Testis (tissue), 5 donors: Measurements from ENCODE around the gene GCM1. TPM values are rescaled to one million over a fixed set of nuclear protein-coding genes. Genes with fewer than 3 reads are reported as not detected.

ENCODE experiments used
- DNase-seq: peaks from one replicate; pipeline ENCODE4 v3.0.0-alpha.2; 2019
- H3K27ac ChIP-seq, 2 donors: fragments of 200-600 bp; sonication (generic); one replicate each; pipeline ENCODE4 v1.5.1; 2019
- H3K27me3 ChIP-seq: fragments of 200-600 bp; sonication (generic); one replicate; pipeline ENCODE4 v1.5.1; 2019
- H3K36me3 ChIP-seq: fragments of 200-600 bp; sonication (generic); one replicate; pipeline ENCODE4 v1.5.1; 2017; ENCODE audit warnings: low read depth; ENCODE audit errors: missing control alignments
- H3K4me1 ChIP-seq: fragments of 200-600 bp; sonication (generic); one replicate; pipeline ENCODE4 v1.5.1; 2019
- H3K4me3 ChIP-seq, 2 donors: fragments of 200-600 bp; sonication (generic); one replicate each; pipeline ENCODE4 v1.5.1; 2017 to 2019
- H3K9me3 ChIP-seq: fragments of 200-600 bp; sonication (generic); one replicate; pipeline ENCODE4 v1.5.1; 2017
- CTCF ChIP-seq, 3 experiments: fragments of 450-650 bp in 2 of 3; fragments of 200-600 bp in 1 of 3; sonication (generic) in 1 of 3; IDR thresholded peaks; one replicate each; pipeline ENCODE4 v1.5.1; 2016 to 2019; ENCODE audit warnings: antibody characterized with exemption in 3 of 3, mild to moderate bottlenecking in 2 of 3, moderate library complexity in 1 of 3
- POLR2A ChIP-seq: fragments of 450-650 bp; IDR thresholded peaks from one replicate; pipeline ENCODE4 v1.6.1; 2017; ENCODE audit warnings: antibody characterized with exemption, mild to moderate bottlenecking, moderate library complexity
- WGBS, 2 donors: methylation state at CpG; one replicate each; pipeline ENCODE4 v1.1.5; 2018; 5-methylcytosine and 5-hydroxymethylcytosine counted together
- intact Hi-C: fragments of 100-400 bp; cut with DNase I; formaldehyde crosslinking; loops from one replicate; pipeline ENCODE4 v1.15.1; 2023; ENCODE audit warnings: low total_unique reads
- long read RNA-seq, 2 donors: transcript quantifications; one replicate each; lab custom pipeline, GENCODE V29; 2026
- polyA plus RNA-seq: library from polyadenylated mRNA; stranded (reverse); fragments of 350-450 nt; fragmentation: Illumina TruSeq; extraction: RNeasy Lipid Tissue Mini Kit (QIAGEN cat#74804); gene quantifications from one replicate; pipeline ENCODE4 v1.2.3, GENCODE V29; 2014; ENCODE audit warnings: low read depth, low replicate concordance; ENCODE audit not compliant: insufficient read depth
- total RNA-seq, 2 donors: library from RNA; depleted of rRNA; stranded (reverse); fragments of >200 nt; gene quantifications; one replicate each; pipeline ENCODE4 v1.2.3, GENCODE V29; 2016

The GCM1 gene
- total RNA-seq (under 1 TPM; 0.47 to 0.68 TPM), polyA plus RNA-seq (0.90 TPM)
- long read RNA-seq, donor 1 = 0 reads
- long read RNA-seq, donor 2 = 0 reads

- H3K27me3 ChIP-seq = no peaks in the 10 kb centered on the region
- no peaks in the 10 kb centered on the region for H3K9me3 ChIP-seq
- no peaks in the 10 kb centered on the region for H3K36me3 ChIP-seq
- 70 to 85% methylated on average over 5 of the region's 5 CpGs for WGBS, 2 donors
- H3K27ac ChIP-seq = no peak within 1 kb of the TSS
- TF ChIP-seq POLR2A (no peak), CTCF (IDR thresholded peaks at IDR 0.05) (no peak)
- no peak within 1 kb of the TSS for H3K4me3 ChIP-seq
- intact Hi-C loops = no loop called here
- DNase-seq = no peak
- no peaks in the 10 kb centered on the region for H3K4me1 ChIP-seq
These were observed at the start of gene GCM1 for GRCh38 chr6:53148684-53149083. TSS of gene GCM1 (minus strand) at chr6:53148841. CDS start at chr6:53145632, 3,209 bp downstream.

GRCh38 chr6:53197553-53197952 lies 48.9 kb upstream of the GCM1 start:
- Histone ChIP-seq H3K36me3 (no peaks in the 10 kb centered on the region), H3K4me1 (peaks cover 24% of the 10 kb centered on the region), H3K27ac (no peak overlapping the region), H3K4me3 (no peak overlapping the region), H3K9me3 (no peaks in the 10 kb centered on the region), H3K27me3 (no peaks in the 10 kb centered on the region)
- WGBS, 2 donors = 93 to 94% methylated on average over 3 of the region's 3 CpGs
- no peak for TF ChIP-seq CTCF (IDR thresholded peaks at IDR 0.05)
- TF ChIP-seq POLR2A = no peak
- intact Hi-C loops = no loop called here
- DNase-seq = no peak

- no peaks in the 10 kb centered on the region for H3K9me3 ChIP-seq
- DNase-seq = no peak
- H3K27me3 ChIP-seq = no peaks in the 10 kb centered on the region
- H3K36me3 ChIP-seq = no peaks in the 10 kb centered on the region
- intact Hi-C loops = no loop called here
- H3K27ac ChIP-seq = no peak overlapping the region
- 66 to 68% methylated on average over 4 of the region's 4 CpGs for WGBS, 2 donors
- H3K4me1 ChIP-seq = peaks cover 25% of the 10 kb centered on the region
- no peak for TF ChIP-seq POLR2A
- TF ChIP-seq CTCF (IDR thresholded peaks at IDR 0.05) = no peak
- H3K4me3 ChIP-seq = no peak overlapping the region
These were observed 46.4 kb upstream of the GCM1 start for GRCh38 chr6:53195048-53195447.

GRCh38 chr6:53192682-53193188 lies 44.1 kb upstream of the GCM1 start:
- Histone ChIP-seq H3K36me3 (no peaks in the 10 kb centered on the region), H3K4me3 (no peak overlapping the region), H3K9me3 (no peaks in the 10 kb centered on the region), H3K27me3 (no peaks in the 10 kb centered on the region), H3K27ac (peak overlapping the region; percentile 66 to 71), H3K4me1 (peaks cover 30% of the 10 kb centered on the region)
- no peak for TF ChIP-seq CTCF (IDR thresholded peaks at IDR 0.05)
- TF ChIP-seq POLR2A = no peak
- peak; percentile 78 for DNase-seq
- WGBS, 2 donors = 26 to 30% methylated on average over 5 of the region's 5 CpGs
- intact Hi-C loops = no loop called here

- no peak for DNase-seq
- H3K27me3 ChIP-seq = no peaks in the 10 kb centered on the region
- peaks cover 27% of the 10 kb centered on the region for H3K4me1 ChIP-seq
- H3K27ac ChIP-seq = no peak overlapping the region
- H3K9me3 ChIP-seq = no peaks in the 10 kb centered on the region
- TF ChIP-seq CTCF (IDR thresholded peaks at IDR 0.05) (no peak), POLR2A (no peak)
- intact Hi-C loops = no loop called here
- no peak overlapping the region for H3K4me3 ChIP-seq
- H3K36me3 ChIP-seq = no peaks in the 10 kb centered on the region
These were observed 40.9 kb upstream of the GCM1 start for GRCh38 chr6:53189554-53189953.
